Measurements from ENCODE around the gene MAP3K7CL.
"Not testable (repeated sequence)": the region's sequence is repeated elsewhere in the genome, so short reads cannot be mapped to it uniquely, and the experiment has no call there.

The MAP3K7CL gene

DNA sequence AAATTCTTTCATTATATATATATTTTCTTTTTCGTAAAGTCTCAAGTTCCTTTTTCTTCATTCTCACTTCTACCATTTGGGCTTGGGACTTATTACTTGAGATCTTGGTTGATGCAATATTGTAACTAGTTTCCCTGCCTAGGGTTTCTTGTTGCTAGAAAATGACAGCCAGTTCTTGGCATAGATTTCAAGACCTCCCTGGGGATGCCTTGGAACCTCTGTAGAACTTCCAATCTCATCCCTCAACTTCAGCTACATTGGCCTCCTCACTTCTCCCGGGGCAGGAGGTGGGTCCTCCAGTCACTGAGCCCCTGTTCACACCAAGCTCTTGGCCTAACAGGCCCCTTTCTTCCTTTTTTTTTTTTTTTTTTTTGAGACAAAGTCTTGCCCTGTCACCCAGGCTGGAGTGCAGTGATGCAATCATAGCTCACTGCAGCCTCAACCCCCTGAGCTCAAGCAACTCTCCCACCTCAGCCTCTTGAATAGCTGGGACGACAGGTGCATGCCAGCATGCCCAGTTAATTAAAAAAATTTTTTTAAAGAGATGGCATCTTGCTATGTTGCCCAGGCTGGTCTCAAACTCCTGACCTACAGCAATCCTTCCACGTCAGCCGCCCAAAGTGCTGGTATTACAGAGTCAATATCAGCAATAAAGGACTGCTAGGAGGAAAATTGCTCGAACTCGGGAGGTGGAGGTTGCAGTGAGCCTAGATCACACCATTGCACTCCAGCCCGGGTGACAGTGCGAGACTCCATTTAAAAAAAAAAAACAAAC is 33.1 kb downstream of the MAP3K7CL start:
- TF ChIP-seq, protein P1, sequence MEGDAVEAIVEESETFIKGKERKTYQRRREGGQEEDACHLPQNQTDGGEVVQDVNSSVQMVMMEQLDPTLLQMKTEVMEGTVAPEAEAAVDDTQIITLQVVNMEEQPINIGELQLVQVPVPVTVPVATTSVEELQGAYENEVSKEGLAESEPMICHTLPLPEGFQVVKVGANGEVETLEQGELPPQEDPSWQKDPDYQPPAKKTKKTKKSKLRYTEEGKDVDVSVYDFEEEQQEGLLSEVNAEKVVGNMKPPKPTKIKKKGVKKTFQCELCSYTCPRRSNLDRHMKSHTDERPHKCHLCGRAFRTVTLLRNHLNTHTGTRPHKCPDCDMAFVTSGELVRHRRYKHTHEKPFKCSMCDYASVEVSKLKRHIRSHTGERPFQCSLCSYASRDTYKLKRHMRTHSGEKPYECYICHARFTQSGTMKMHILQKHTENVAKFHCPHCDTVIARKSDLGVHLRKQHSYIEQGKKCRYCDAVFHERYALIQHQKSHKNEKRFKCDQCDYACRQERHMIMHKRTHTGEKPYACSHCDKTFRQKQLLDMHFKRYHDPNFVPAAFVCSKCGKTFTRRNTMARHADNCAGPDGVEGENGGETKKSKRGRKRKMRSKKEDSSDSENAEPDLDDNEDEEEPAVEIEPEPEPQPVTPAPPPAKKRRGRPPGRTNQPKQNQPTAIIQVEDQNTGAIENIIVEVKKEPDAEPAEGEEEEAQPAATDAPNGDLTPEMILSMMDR (conservative IDR thresholded peaks at IDR 0.05; ENCODE audit: low read depth) = no peak
- peak overlapping the region; percentile 83 for H3K27ac ChIP-seq
- CTCF ChIA-PET = interaction anchor here (0.6 to 1.8 kb wide), 14 partner anchors 9 to 1568 kb away, joined by 3 to 9 read pairs (median 3); partner anchors contain the start of gene BACH1
- POLR2A ChIA-PET (ENCODE audit: low non-redundant PET) = interaction anchor here (0.7 kb wide), 1 partner anchor 877 kb away, joined by 3 read pairs; no protein-coding TSS in a partner anchor
- DNase-seq (ENCODE audit: low spot score) = no peak

DNA sequence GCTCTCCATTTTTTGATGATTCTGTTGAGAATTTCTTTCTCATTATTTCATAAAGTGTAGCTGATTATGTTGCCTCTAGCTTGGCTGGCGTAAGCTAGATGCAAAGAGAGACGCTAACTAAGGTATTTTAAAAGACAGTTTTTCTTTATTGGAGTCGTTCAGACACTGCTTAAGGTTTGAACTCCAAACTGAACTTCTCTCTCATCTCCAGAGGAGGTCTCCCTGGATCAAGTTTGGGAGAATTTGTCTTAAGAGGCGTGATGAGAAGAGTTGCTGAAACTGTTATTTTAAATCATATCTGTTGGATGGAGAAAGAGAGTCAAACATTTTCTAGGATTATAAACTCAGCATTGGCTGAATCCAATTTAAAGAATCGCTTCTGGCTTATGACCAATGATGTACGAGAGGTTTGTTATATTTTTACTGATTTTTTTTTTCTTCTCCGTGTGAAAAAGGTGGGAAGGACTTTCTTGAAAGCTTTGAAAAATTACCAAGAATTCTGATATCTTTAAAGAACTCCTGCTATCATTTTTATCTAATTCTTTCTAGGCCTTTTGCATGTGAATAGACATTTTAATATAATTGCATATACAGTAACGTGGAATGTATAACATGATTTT is 34.0 kb downstream of the MAP3K7CL start:
- CTCF ChIA-PET = interaction anchor here (0.6 to 1.8 kb wide), 18 partner anchors 9 to 1567 kb away, joined by 3 to 9 read pairs (median 3); partner anchors contain the start of gene BACH1
- DNase-seq (ENCODE audit: low spot score) = peak; percentile 55
- TF ChIP-seq, protein P1 (conservative IDR thresholded peaks at IDR 0.05; ENCODE audit: low read depth) = peak; percentile 84
- no peak overlapping the region for H3K27ac ChIP-seq
- POLR2A ChIA-PET (ENCODE audit: low non-redundant PET) = interaction anchor here (0.7 kb wide), 1 partner anchor 877 kb away, joined by 3 read pairs; no protein-coding TSS in a partner anchor

DNA sequence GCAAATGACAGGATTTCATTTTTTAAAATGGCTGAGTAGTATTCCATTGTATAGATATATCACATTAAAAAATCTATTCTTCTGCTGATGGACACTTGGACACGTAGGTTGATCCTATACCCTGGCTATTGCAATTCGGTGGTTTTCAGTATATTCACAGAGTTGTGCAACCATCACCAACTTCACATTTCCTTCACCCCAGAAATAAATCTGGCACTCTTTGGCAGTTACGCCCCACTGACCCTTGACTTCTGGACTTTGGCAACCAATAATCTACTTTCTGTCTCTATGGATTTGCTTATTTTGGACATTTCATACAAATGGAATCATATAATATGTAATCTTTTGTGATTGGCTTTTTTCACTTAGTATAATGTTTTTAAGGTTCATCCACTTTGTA is 35.9 kb downstream of the MAP3K7CL start:
- ChIA-PET POLR2A (ENCODE audit: low non-redundant PET) (no interaction called here), CTCF (no interaction called here)
- DNase-seq (ENCODE audit: low spot score) = no peak
- no peak overlapping the region for H3K27ac ChIP-seq
- TF ChIP-seq, protein P1 (conservative IDR thresholded peaks at IDR 0.05; ENCODE audit: low read depth) = no peak

DNA sequence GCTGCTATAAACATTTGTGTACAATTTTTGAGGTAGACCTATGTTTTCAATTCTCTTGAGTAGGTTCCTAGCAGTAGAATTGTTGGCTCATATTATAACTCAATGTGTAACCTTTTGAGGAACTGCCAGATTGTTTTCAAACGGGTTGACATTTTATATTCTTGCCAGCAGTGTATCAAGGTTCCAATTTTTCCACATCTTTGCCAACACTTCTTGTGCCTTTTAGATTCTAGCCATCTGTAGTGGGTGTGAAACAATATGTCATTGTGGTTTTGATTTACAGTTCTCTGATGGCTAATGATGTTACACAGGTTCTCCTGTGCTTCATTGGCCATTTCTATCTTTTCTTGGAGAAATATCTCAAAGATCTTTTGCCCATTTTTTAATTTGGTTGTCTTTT is 36.4 kb downstream of the MAP3K7CL start:
- TF ChIP-seq, protein P1 (conservative IDR thresholded peaks at IDR 0.05; ENCODE audit: low read depth) = no peak
- POLR2A ChIA-PET (ENCODE audit: low non-redundant PET) = no interaction called here
- CTCF ChIA-PET = no interaction called here
- no peak for DNase-seq (ENCODE audit: low spot score)
- H3K27ac ChIP-seq = no peak overlapping the region

DNA sequence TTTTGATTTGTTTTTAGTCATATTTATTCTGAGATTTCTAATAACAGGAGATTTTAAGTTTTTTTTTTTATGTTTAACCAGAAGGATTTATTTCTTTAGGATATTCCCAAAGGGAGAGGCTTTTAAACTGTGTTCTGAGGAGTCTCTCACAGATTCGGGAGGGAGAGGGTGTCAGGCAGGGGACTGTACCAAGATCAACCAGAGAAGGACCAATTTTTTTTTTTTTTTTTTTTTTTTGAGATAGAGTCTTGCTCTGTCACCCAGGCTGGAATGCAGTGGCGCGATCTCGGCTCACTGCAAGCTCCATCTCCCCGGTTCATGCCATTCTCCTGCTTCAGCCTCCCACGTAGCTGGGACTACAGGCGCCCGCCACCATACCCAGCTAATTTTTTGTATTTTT is 37.0 kb downstream of the MAP3K7CL start:
- DNase-seq (ENCODE audit: low spot score); CTCF ChIA-PET; POLR2A ChIA-PET (ENCODE audit: low non-redundant PET): not testable (repeated sequence)
- peak overlapping the region; percentile 64 for H3K27ac ChIP-seq

DNA sequence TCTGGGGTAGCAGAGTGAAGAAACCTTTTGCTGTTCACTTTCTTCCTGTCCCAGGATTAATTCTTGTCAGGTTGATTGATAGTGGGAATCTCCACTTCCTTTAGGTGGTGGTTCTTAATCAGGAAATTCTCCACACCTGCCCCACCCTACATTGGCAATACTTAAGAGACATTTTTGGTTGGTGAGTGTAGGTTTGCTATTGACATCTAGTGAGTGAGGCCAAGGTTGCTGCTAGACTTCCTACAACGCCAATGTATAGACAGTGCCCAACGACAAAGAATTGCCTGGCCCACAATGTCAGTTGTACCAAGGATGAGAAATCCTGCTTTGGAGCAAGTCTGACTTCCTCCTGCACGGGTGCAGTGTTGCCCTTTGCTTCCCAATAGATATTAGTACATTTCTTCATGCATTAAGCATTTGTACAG is 38.5 kb downstream of the MAP3K7CL start:
- no peak overlapping the region for H3K27ac ChIP-seq
- ChIA-PET POLR2A (ENCODE audit: low non-redundant PET) (no interaction called here), CTCF (no interaction called here)
- DNase-seq (ENCODE audit: low spot score) = peak; percentile 70
- TF ChIP-seq, protein P1 (conservative IDR thresholded peaks at IDR 0.05; ENCODE audit: low read depth) = no peak

DNA sequence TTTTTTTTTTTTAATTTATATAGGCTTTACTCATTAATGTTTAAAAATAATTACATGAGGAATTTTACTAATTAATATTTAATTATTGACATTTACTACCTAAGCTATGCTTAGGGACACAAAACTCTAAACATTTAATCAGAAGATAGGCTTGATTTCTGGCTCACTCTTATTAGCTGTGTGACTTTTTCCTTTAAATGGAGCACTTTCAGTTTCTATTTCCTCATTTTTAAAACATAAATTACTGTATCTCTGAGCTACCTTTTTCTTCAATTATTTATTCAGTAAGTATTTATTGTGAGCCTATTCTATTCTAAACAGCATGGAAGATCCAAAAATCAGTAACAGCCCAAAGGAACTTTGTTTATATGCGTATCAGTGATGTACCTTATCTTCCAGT is 40.5 kb downstream of the MAP3K7CL start:
- TF ChIP-seq, protein P1 (conservative IDR thresholded peaks at IDR 0.05; ENCODE audit: low read depth) = no peak
- ChIA-PET POLR2A (ENCODE audit: low non-redundant PET) (no interaction called here), CTCF (interaction anchor here (0.6 kb wide), 1 partner anchor 17 kb away, joined by 3 read pairs; no protein-coding TSS in a partner anchor)
- DNase-seq (ENCODE audit: low spot score) = no peak
- H3K27ac ChIP-seq = no peak overlapping the region

Measured in RWPE1 (cell line).